ENCODE results near the gene MUCL3. TPM values are rescaled to one million over a fixed set of nuclear protein-coding genes. Genes with fewer than 3 reads are reported as not detected.

Gene MUCL3
- total RNA-seq, 1 donor from 2014 or later = 0.05 TPM

- no peaks in the 10 kb centered on the region for H3K36me3 Mint-ChIP-seq (ENCODE audit: insufficient read depth)
- no peak overlapping the region for H3K4me3 Mint-ChIP-seq (ENCODE audit: low read depth)
- peaks cover 11% of the 10 kb centered on the region for H3K27me3 Mint-ChIP-seq
- DNase-seq (ENCODE audit: low spot score, unreplicated experiment) = no peak
- no peaks in the 10 kb centered on the region for H3K9me3 Mint-ChIP-seq (ENCODE audit: low read depth)
- H3K27ac Mint-ChIP-seq = no peak overlapping the region
- no peaks in the 10 kb centered on the region for H3K4me1 Mint-ChIP-seq (ENCODE audit: low read depth)
- TF ChIP-seq CTCF (IDR thresholded peaks at IDR 0.05; ENCODE audit: unreplicated experiment) = no peak
Measured at GRCh38 chr6:30972816-30973215, 32.0 kb downstream of the MUCL3 start.

GRCh38 chr6:30974490-30975252 lies 33.9 kb downstream of the MUCL3 start:
- no peak overlapping the region for H3K27ac Mint-ChIP-seq
- H3K36me3 Mint-ChIP-seq (ENCODE audit: insufficient read depth) = no peaks in the 10 kb centered on the region
- no peak for DNase-seq (ENCODE audit: low spot score, unreplicated experiment)
- TF ChIP-seq CTCF (IDR thresholded peaks at IDR 0.05; ENCODE audit: unreplicated experiment) = no peak
- no peak overlapping the region for H3K4me3 Mint-ChIP-seq (ENCODE audit: low read depth)
- no peaks in the 10 kb centered on the region for H3K4me1 Mint-ChIP-seq (ENCODE audit: low read depth)
- no peaks in the 10 kb centered on the region for H3K9me3 Mint-ChIP-seq (ENCODE audit: low read depth)
- peaks cover 13% of the 10 kb centered on the region for H3K27me3 Mint-ChIP-seq

DNA sequence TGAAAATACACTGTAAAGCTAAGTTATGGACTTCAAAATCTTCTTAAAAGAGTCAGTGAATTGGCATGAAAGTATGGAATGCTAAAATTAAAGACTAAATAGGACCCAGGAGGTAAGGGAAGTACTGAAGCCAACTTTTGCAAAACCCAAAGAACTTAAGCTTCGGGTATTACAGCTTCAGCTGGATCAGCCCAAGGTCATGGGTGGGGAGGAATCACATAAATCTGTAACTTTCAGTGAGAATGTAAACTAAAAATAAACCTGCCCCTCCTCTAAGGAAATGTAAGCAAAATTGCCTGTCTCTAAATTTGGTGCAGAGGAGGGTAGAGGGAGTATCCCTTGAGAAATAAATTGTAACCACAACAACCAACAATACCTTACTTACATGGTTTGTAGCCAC lies 38.4 kb downstream of the MUCL3 start:
- Mint-ChIP-seq H3K9me3 (ENCODE audit: low read depth) (no peaks in the 10 kb centered on the region), H3K4me1 (ENCODE audit: low read depth) (peaks cover 10% of the 10 kb centered on the region), H3K27me3 (peaks cover 8% of the 10 kb centered on the region), H3K36me3 (ENCODE audit: insufficient read depth) (no peaks in the 10 kb centered on the region), H3K4me3 (ENCODE audit: low read depth) (no peak overlapping the region), H3K27ac (no peak overlapping the region)
- TF ChIP-seq CTCF (IDR thresholded peaks at IDR 0.05; ENCODE audit: unreplicated experiment) = no peak
- no peak for DNase-seq (ENCODE audit: low spot score, unreplicated experiment)

- Mint-ChIP-seq H3K36me3 (ENCODE audit: insufficient read depth) (no peaks in the 10 kb centered on the region), H3K9me3 (ENCODE audit: low read depth) (no peaks in the 10 kb centered on the region), H3K4me3 (ENCODE audit: low read depth) (no peak overlapping the region), H3K27me3 (peaks cover 8% of the 10 kb centered on the region), H3K4me1 (ENCODE audit: low read depth) (peaks cover 10% of the 10 kb centered on the region), H3K27ac (no peak overlapping the region)
- TF ChIP-seq CTCF (IDR thresholded peaks at IDR 0.05; ENCODE audit: unreplicated experiment) = no peak
- DNase-seq (ENCODE audit: low spot score, unreplicated experiment) = no peak
Measured at GRCh38 chr6:30979690-30980089, 38.9 kb downstream of the MUCL3 start.

DNA sequence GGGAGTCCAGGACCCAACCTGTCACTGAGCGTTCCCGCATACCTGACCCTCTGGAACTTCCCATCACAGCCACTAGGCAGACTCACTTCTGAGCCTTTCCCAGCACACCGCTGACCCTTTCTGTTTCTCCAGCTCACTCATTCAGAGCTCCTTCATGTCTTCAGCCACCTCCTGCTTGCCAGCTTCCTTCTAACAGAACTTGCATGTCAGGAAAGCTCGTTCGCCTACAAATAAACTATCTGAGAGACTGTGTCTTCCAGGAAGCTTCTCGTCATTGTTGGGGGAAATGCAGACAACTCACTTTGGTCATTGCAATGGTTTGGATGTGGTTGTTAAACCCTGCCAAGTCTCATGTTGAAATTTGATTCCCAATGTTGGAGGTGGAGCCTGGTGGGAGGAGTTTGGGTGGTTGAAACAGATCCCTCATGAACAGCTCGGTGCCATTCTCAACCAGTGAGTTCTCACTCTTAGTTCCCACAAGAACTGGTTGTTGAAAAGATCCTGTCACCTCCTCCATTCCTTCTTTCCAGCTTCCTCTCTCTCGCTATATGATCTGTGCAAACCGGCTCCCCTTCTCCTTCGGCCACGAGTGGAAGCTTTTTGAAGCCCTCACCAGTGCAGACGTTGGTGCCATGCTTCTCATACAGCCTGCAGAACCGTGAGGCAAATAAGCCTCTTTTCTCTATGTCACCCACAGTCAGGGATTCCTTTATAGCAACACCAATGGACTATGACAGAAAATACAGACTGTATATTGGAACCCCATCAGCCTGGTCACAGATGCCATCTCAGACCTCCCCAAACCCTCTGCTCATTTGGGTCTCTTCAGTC lies 41.4 kb downstream of the MUCL3 start:
- Mint-ChIP-seq H3K4me3 (ENCODE audit: low read depth) (peak overlapping the region; percentile 33), H3K36me3 (ENCODE audit: insufficient read depth) (no peaks in the 10 kb centered on the region), H3K9me3 (ENCODE audit: low read depth) (no peaks in the 10 kb centered on the region), H3K27me3 (peaks cover 8% of the 10 kb centered on the region), H3K4me1 (ENCODE audit: low read depth) (peaks cover 10% of the 10 kb centered on the region), H3K27ac (peak overlapping the region; percentile 77)
- no peak for DNase-seq (ENCODE audit: low spot score, unreplicated experiment)
- peak; percentile 55 for TF ChIP-seq CTCF (IDR thresholded peaks at IDR 0.05; ENCODE audit: unreplicated experiment)

All from progenitor cell of endocrine pancreas (in vitro differentiated cells).